Measurements from ENCODE around the gene TLK1. TPM values are rescaled to one million over a fixed set of nuclear protein-coding genes. Genes with fewer than 3 reads are reported as not detected.

TLK1 gene
- total and polyA plus RNA-seq, 10 of the 15 experiments (the other 5 are each of a cell fraction or from before 2014, with no cell fraction given): 25.1 to 126 (median 57.3) TPM

DNA sequence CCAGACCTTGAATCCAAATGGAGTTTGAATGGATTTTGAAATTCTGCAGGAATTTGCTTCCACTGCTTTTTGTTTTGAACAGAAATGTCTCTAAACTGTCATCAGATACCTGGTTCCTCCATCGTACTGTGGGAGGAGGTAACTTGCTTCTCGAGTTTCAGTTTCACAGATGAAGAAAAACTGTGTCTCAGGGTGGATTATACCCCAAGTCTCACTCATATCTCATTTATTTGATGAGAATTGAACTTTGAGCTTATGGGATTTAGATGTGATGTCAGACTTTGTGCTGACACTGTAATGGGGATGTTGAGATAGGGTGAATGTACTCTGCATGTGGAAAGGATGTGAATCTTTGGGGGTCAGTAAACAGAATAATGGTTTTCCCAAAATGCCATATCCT, 124.2 kb downstream of the TLK1 start (continued):
- TF ChIP-seq, protein P1, sequence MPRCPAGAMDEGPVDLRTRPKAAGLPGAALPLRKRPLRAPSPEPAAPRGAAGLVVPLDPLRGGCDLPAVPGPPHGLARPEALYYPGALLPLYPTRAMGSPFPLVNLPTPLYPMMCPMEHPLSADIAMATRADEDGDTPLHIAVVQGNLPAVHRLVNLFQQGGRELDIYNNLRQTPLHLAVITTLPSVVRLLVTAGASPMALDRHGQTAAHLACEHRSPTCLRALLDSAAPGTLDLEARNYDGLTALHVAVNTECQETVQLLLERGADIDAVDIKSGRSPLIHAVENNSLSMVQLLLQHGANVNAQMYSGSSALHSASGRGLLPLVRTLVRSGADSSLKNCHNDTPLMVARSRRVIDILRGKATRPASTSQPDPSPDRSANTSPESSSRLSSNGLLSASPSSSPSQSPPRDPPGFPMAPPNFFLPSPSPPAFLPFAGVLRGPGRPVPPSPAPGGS (IDR thresholded peaks at IDR 0.05; ENCODE audit: borderline replicate concordance, insufficient read depth, low read depth, low read length, poor library complexity, severe bottlenecking): no peak
- TF ChIP-seq ZNF384 (IDR thresholded peaks at IDR 0.05; ENCODE audit: borderline replicate concordance, low read depth, low read length): no peak

DNA sequence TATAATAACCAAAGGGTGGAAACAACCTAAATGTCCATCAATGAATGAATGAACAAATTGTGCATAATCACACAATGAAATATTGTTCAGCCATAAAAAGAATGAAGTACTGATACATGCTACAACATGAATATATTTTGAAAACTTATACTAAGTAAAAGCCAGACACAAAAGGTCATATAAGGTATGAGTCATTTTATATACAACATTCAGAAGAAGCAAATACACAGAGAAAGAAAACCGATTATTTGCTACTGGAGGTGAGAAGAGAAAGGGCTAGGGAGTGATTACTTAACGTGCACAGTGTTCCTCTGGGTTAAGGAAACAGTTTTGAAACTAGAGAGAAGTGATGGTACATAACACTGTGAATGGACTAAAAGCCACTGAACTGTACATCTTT, 126.4 kb downstream of the TLK1 start:
- no peak for FAIRE-seq
- SMC1A ChIA-PET (ENCODE audit: uncharacterized antibody, unreplicated experiment): interaction anchor here (1.0 kb wide), 1 partner anchor 124 kb away, joined by 3 read pairs; no protein-coding TSS in a partner anchor
- Histone ChIP-seq H2AFZ (ENCODE audit: control insufficient read depth, low read depth, low read length) (no peak overlapping the region), H3K9ac (ENCODE audit: control insufficient read depth, insufficient read depth, low read length) (no peak overlapping the region), H3K27me3 (replicated peaks in 1 of 2; ENCODE audit: control insufficient read depth in 2 of 2, insufficient read depth in 2 of 2, low read length in 1 of 2) (no peaks in the 10 kb centered on the region), H3K4me1 (ENCODE audit: control insufficient read depth, insufficient read depth, low read length) (no peaks in the 10 kb centered on the region), H3K36me3 (ENCODE audit: control insufficient read depth in 2 of 2, insufficient read depth in 2 of 2, low read length in 1 of 2) (peaks cover 11 to 34% of the 10 kb centered on the region in 2 experiments), H3K79me2 (ENCODE audit: control insufficient read depth, insufficient read depth, low read length) (no peaks in the 10 kb centered on the region; the same call in 1 of the 2 replicates), H3K27ac (ENCODE audit: control insufficient read depth, insufficient read depth) (no peak overlapping the region), H3K4me3 (no peak overlapping the region), H3K4me2 (ENCODE audit: control insufficient read depth, insufficient read depth) (no peak overlapping the region), H3K9me3 (replicated peaks; ENCODE audit: control insufficient read depth, insufficient read depth, low read length) (peaks cover 4% of the 10 kb centered on the region; the same call in 2 of the 3 replicates), H4K20me1 (ENCODE audit: control insufficient read depth, insufficient read depth) (no peaks in the 10 kb centered on the region)
- TF ChIP-seq, protein P2, sequence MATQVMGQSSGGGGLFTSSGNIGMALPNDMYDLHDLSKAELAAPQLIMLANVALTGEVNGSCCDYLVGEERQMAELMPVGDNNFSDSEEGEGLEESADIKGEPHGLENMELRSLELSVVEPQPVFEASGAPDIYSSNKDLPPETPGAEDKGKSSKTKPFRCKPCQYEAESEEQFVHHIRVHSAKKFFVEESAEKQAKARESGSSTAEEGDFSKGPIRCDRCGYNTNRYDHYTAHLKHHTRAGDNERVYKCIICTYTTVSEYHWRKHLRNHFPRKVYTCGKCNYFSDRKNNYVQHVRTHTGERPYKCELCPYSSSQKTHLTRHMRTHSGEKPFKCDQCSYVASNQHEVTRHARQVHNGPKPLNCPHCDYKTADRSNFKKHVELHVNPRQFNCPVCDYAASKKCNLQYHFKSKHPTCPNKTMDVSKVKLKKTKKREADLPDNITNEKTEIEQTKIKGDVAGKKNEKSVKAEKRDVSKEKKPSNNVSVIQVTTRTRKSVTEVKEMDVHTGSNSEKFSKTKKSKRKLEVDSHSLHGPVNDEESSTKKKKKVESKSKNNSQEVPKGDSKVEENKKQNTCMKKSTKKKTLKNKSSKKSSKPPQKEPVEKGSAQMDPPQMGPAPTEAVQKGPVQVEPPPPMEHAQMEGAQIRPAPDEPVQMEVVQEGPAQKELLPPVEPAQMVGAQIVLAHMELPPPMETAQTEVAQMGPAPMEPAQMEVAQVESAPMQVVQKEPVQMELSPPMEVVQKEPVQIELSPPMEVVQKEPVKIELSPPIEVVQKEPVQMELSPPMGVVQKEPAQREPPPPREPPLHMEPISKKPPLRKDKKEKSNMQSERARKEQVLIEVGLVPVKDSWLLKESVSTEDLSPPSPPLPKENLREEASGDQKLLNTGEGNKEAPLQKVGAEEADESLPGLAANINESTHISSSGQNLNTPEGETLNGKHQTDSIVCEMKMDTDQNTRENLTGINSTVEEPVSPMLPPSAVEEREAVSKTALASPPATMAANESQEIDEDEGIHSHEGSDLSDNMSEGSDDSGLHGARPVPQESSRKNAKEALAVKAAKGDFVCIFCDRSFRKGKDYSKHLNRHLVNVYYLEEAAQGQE (IDR thresholded peaks at IDR 0.05; ENCODE audit: low read depth, low read length): no peak
- TF ChIP-seq ETV6 (conservative IDR thresholded peaks at IDR 0.05 in 1 of 2, IDR thresholded peaks at IDR 0.05 in 1 of 2; ENCODE audit: borderline replicate concordance in 1 of 2, low read depth in 1 of 2) (no peak), PAX5 (IDR thresholded peaks at IDR 0.05; ENCODE audit: borderline replicate concordance, low read depth, low read length) (no peak), IRF4 (IDR thresholded peaks at IDR 0.05; ENCODE audit: low read depth, low read length) (no peak), TCF3 (IDR thresholded peaks at IDR 0.05; ENCODE audit: borderline replicate concordance, insufficient read depth, low read depth, low read length) (no peak), MXI1 (IDR thresholded peaks at IDR 0.05; ENCODE audit: low read depth, low read length) (no peak), TARDBP (IDR thresholded peaks at IDR 0.05; ENCODE audit: borderline replicate concordance) (no peak), RAD51 (IDR thresholded peaks at IDR 0.05) (no peak), HDAC6 (IDR thresholded peaks at IDR 0.05; ENCODE audit: unreplicated experiment) (no peak), ZNF24 (IDR thresholded peaks at IDR 0.05) (no peak), NR2F1 (conservative IDR thresholded peaks at IDR 0.05) (no peak)
- TF ChIP-seq, protein P3, sequence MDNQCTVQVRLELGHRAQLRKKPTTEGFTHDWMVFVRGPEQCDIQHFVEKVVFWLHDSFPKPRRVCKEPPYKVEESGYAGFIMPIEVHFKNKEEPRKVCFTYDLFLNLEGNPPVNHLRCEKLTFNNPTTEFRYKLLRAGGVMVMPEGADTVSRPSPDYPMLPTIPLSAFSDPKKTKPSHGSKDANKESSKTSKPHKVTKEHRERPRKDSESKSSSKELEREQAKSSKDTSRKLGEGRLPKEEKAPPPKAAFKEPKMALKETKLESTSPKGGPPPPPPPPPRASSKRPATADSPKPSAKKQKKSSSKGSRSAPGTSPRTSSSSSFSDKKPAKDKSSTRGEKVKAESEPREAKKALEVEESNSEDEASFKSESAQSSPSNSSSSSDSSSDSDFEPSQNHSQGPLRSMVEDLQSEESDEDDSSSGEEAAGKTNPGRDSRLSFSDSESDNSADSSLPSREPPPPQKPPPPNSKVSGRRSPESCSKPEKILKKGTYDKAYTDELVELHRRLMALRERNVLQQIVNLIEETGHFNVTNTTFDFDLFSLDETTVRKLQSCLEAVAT (IDR thresholded peaks at IDR 0.05): no peak
- RAD21 ChIA-PET (ENCODE audit: unreplicated experiment): no interaction called here
- intact Hi-C loops (cut with micrococcal nuclease; ENCODE audit: unreplicated experiment) (no loop called here), in situ Hi-C loops (cut with MboI) (no loop called here)
- CTCF ChIA-PET: no interaction called here
- DNase-seq (ENCODE audit: low read depth, low spot score): no peak
- BruUV-seq (replicated peaks): no TSS peak
- WGBS (ENCODE audit: insufficient coverage, insufficient replicate concordance, low lambda C conversion rate, missing lambda C conversion rate): 26% methylated on average over 2 of the region's 2 CpGs
- POLR2A ChIA-PET: no interaction called here
- ATAC-seq: no peak
